ENCODE data around the gene TEX48.

TEX48 gene

GRCh38 chr9:114619191-114619761 is 62.7 kb downstream of the TEX48 start:
- no peak for DNase-seq

GRCh38 chr9:114616684-114617520 is 65.1 kb downstream of the TEX48 start:
- no peak for DNase-seq

All from NCI-H1930 (cell line).